T-helper 22 cell (primary cell): ENCODE results near the gene SHLD1.
"Not testable (repeated sequence)": the region's sequence is repeated elsewhere in the genome, so short reads cannot be mapped to it uniquely, and the experiment has no call there.

Source experiments
- DNase-seq: peaks from one replicate; pipeline ENCODE4 v3.0.0-alpha.2; 2020; ENCODE audit warnings: low read depth

SHLD1 gene

DNA sequence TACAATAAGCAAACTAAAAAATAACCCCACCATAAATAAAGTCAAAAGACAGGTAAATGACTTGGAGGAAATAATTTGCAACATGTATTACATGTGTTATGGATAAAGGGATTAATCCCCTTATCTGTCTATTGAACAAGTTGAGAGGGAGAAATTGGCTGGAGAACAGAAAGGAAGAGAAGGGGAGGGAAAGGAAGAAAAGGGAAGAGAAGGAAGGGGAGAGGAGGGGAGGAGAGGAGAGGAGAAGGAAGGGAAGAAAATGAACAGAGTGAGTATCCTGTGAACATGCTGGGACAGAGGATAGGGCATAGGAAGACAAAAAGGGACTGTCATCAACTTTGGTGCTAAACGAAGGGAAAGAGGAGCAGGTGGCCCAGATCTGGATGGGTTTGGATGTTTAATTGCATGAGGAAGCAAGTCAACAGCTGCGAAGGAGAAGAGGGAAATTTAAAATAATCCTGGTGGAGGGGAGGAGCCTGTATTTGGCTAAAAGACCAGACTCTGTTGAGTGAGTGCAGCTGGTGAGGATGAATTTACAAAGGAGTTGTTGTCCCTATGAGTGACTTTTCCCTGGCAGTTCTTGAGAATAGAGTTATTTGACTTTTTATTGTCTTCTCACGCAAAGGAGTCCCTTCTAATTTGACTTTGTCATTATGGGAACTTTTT is 14.2 kb upstream of the SHLD1 start:
- no peak for DNase-seq

DNA sequence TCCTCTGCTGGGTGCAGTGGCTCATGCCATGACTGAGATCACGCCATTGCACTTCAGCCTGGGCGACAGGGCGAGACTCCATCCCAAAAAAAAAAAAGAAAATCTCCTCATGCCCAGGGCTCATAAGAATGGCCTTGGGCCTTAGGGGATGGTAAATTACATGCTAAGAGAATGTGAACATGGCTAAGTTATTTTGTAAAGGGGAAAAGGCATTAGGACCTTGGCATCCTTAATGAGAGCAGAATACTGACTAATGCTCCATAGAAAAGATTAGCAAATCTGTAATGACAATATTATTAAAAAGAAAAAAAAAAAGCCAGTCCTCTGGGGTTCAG is 12.6 kb upstream of the SHLD1 start:
- no peak for DNase-seq

DNA sequence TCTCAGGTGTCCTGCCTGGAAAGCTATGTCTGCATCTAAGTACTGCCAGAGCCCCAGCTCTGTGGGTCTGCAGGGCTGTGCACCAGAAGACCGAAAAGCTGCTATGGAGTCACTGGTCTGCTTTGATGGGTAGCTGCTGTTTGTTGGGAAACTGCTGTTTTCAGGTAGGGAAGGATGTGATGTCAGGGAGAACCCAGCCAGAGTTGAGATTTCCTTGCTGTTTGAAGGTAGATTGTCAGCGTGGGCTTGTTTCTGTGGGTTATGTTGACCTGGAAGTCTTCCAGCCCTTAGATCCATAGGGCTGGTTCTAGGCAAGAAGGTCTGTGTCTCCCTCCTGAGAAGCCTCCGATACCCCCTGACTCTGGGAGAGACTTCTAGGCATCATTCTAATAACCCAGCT is 12.2 kb upstream of the SHLD1 start:
- no peak for DNase-seq

DNA sequence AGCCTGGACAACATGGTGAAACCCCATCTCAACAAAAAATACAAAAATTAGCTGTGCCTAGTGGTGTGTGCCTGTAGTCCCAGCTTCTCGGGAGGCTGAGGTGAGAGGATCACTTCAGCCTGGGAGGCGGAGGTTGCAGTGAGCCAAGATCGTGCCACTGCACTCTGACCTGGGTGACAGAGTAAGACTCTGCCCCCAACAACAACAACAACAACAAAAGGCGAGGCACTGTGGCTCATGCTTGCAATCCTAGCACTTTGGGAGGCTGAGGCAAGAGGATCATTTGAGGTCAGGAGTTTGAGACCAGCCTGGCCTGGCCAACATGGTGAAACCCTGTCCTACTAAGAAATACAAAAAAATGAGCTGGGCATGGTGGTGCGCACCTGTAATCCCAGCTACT is 9.6 kb upstream of the SHLD1 start:
- DNase-seq = not testable (repeated sequence)

DNA sequence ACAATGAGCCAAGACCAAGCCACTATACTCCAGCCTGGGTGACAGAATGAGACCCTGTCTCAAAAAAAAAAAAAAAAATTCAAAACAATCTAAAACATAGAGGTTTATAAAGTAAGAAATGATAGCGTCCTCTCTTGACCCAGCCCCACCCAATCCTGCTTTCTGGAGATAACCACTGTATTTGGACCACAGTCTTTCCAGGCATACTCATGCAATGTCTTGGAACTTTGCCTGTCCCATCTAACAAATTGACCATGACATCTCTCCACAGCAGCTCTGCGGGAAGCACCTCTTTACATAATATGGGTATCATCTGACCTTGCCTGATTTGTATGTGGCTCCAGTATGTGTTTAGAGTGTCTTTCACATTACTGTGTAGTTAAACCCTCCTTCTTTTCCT is 9.1 kb upstream of the SHLD1 start:
- no peak for DNase-seq

DNA sequence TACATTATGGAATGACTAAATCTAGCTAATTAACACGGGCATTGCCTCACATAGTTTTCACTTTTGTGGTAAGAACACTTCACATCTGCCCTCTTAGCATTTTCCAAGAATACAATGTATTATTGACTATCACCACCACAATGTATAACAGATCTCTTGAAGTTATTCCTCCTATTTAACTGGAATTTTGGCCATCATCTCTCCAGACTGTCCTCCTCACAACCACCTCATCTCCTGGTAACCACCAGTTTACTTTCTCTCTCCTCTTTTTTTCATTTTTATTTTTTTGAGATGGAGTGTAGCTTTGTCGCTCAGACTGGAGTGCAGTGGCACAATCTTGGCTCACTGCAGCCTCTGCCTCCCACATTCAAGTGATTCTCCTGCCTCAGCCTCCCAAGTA is 8.2 kb upstream of the SHLD1 start:
- no peak for DNase-seq

DNA sequence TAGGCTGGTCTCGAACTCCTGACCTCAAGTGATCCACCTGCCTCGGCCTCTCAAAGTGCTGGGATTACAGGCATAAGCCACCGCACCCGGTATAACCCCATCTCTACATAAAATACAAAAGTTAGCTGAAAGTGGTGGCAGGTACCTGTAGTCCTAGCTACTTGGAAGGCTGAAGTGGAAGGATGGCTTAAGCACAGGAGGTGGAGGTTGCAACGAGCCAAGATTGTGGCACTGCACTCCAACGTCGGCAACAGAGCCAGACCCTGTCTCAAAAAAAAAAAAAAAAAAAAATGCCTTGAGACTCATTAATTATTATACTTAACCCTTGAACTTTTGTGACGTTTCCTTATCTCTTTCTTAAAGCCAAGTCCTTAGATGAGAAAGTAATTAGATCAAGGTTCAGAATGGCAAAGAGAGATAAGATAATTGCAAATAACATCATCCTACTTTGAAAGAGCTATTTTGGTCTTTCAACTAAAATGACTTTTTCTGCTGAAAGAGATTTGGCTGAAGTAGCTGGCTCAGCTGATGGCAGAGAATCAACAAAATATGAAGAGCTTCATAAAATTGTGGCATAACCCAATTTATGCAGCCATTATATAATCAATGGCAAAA is 4.7 kb upstream of the SHLD1 start:
- DNase-seq = no peak

DNA sequence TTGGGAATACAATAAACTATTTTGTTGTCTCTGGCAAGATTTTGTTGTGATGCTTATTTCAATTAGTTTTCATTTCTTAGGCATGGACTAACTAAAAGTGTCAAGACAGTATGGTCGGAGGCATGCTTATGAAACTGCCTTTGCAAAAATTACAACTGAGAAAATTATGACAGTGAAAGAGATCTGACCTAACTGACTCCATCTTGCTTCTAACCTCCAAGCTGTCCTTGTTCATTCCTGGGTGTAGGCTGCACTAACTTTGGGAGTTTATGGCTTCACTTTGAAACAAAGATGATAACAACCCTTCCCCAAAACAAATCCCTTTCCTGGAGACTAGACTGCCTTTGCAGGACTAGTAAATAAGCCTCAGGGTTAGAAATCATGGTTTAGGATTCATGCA is 4.1 kb upstream of the SHLD1 start:
- DNase-seq = no peak

DNA sequence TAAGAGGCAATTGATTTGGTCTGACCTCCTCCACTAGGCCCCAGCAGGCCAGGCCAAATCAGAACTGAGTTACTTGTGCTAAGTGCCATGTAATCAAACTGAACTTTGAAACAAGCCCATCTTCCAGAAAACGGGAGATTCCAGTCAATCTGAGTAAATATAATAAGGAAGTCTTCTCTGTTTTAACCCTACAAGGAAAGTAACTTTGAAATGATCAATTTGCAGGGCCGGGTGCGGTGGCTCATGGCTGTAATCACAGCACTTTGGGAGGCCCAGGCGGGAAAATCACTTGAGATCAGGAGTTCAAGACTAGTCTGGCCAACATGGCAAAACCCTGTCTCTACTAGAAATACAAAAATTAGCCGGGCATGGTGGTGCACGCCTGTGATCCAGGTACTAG is 2.0 kb upstream of the SHLD1 start:
- no peak for DNase-seq

DNA sequence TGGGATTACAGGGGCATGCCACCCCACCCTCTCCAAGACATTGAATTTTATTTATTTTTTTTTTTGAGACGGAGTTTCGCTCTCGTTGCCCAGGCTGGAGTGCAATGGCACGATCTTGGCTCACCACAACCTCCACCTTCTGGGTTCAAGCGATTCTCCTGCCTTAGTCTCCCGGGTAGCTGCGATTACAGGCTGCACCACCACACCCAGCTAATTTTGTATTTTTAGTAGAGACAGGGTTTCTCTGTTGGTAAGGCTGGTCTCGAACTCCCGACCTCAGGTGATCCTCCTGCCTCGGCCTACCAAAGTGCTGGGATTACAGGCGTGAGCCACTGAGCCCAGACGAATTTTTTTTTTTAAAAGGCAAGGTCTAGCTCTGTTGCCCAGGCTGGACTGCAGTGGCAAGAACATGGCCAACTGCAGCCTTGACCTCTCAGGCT is 669 bp upstream of the SHLD1 start:
- not testable (repeated sequence) for DNase-seq

DNA sequence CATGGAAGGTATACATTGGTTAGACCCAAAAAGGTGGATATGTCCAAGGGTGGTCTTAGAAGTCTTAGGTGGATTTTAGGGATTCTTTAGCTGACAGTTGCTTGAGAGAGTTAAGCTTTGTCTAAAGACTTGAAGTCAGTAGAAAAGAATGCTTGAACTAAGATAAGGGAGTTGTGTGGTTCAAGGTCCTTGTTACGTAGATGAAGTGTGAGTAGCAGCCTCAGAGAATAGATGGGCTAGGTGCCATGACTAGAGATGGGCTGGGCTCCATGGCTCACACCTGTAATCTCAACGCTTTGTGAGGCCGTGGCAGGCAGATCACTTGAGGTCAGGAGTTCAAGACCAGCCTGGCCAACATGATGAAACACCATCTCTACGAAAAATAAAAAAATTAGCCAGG is 1.7 kb downstream of the SHLD1 start:
- no peak for DNase-seq

DNA sequence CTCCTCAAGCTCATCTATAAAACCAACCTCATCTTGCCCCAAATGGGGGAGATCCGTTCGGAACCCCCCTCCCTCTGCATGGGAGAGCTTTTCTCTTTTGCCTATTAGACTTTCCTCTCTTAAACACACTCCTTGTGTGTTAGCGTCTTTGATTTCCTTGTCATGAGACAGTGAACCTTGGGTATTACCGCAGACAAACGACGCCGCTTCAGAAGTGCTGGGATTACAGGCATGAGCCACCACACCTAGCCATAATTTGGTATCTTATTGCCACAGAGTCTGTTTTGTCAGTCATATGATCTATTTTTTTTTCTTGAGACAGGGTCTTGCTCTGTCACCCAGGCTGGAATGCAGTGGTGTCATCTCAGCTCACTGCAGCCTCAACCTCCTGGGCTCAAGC is 3.6 kb downstream of the SHLD1 start:
- no peak for DNase-seq

DNA sequence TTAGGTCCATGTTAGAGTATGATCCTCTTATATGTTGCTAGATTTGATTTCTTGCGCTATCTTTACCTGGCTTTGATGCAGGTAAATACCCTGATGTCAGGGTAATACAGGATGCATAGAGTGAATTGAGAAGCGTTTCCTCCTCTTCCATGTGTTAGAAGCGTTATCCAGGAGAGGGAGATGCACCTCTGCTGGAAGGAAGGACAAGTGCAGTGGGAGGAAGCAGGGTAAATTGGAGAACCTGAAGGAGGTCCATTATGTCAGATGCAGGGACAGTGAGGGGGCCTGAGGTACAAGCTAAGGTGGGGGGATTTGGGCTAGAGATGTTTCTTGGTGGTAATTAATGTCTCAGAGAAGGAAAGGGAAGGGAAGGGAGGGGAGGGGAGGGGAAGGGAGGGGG is 7.7 kb downstream of the SHLD1 start:
- DNase-seq = no peak

DNA sequence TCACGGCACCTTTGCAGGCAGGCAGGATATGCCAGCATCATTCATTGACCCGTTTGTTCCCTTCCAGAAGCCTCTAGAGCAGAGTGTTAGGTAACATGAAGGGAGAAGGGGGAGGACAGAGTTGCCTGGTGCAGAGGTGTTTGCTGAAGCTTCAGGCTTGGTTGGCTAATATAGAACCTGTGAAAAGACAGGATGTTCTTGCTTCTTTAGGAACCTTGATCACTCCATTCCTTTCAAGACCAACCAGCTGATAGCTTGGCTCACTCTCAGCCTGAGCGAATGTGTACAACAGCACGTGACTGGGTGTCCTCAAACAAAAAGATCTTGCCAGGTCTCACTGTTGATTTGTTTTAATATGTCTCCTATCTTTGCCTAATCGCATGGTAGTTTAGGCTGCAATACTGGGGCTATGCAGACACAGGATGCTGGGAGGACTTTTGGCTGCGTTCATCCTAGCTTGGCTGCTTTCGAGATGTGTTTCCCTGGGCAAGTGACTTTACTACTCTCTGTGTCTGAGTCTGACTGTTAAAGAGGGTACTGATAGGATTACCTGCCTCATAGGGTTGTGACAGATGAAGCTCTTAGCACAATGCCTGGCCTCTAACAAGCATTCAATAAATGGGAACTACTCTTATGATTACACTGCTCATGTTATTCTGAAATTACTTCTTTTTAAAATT is 16.0 kb downstream of the SHLD1 start:
- no peak for DNase-seq

DNA sequence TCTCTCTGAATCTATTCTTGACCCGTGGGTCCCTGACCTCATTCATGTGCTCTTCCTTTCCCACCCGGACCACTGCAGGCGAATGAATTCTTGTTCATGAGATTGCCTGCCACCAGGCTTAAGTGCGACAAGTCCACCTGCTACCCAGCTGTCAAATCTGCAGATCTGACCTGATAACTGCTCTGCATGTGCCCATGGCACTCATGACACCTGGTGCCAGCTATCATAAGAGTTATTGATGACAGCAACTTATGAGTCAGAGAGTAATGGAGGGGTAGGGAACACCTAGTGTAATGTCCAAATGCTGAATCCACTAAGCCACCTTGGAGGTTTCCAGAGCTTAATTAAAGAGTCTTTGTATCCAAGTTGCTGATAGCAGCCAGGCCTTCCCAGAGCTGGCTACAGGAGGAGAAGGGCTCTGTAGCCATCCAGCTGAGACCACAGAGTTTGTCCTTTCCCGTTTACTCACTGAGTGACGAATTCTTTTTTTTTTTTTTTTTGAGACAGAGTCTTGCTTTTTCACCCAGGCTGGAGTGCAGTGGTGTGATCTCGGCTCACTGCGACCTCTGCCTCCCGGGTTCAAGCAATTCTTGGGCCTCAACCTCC is 17.4 kb downstream of the SHLD1 start:
- no peak for DNase-seq

DNA sequence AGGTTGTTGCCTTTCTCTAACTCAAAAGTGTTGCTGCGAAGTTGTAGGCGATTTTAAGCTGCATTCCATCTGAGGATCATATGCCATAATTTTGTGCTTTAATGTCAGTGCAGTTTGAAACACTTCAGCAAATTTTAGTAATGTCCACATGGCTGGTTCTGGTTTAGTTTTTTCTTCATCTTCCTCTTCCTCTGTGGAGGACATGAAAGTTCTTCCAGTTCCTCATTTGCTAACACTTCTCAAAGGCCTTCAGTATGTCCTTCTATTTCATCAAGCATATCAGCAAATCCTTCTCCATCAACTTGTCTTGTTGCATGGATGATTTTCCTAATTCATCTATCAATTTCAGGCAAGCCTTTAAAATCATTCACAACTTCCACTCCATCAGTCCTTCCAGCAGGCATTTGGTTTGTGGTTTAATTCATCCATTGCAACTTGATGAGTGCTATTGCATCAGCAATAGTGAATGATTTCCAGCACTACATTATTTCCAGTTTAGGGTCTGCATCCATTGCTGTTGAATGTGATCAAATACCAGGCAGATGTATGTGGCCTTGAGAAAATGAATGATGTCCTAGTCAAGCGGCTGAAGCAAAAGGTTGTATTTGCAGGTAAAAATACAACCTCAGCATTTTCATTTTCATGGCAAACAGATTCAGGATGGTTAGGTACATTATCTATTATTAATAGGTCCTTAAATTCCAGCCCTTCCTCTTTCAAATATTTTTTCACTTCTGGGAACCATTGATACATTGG is 20.2 kb downstream of the SHLD1 start:
- no peak for DNase-seq

DNA sequence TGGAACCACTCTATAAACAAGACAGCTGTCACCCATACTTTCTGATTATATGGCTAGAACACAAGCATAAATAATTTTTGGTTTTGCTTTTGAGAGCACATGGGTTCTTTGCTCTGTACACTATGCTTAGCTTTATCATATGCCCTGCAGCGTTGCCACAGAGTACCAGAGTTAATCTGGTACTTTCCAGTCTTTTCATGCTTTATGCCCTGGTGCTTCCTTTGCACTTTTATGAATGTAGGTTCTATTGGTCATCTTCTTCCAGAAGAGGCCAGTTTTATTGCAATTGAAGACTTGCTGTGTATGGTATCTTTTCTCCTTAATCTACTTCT is 20.8 kb downstream of the SHLD1 start:
- no peak for DNase-seq

DNA sequence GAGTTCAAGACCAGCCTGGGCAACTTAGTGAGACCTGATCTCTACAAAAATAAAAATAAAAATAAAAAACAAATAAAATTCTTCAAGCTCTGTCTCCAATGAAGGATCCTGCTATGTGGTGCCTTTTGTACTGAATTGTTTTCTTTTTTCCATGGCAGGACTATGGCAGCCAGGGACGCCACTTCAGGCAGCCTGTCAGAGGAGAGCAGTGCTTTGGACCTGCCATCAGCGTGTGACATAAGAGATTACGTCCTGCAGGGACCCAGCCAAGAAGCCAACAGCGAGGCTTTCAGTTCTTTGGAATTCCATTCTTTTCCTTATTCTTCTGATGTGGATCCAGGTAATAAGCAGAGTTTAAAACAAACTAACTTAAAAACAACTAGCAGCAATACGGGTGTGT is 22.5 kb downstream of the SHLD1 start:
- no peak for DNase-seq

DNA sequence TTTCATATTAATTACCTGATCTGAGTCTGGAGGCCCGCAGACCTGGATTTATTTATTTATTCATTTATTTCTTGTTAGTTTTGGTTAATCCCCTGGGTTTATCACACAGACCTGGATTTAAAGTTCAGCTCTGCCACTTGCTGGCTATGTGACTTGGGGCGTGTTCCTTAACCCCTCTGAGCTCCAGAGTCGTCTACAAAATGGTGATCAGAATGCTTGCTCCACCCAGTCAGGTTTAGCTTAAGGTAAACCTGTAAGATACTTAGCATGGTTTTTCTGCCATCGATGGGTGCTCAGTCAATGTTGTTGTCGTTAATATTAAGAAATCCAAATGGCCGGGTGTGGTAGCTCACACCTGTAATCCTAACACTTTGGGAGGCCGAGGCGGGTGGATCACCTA is 23.4 kb downstream of the SHLD1 start:
- no peak for DNase-seq

DNA sequence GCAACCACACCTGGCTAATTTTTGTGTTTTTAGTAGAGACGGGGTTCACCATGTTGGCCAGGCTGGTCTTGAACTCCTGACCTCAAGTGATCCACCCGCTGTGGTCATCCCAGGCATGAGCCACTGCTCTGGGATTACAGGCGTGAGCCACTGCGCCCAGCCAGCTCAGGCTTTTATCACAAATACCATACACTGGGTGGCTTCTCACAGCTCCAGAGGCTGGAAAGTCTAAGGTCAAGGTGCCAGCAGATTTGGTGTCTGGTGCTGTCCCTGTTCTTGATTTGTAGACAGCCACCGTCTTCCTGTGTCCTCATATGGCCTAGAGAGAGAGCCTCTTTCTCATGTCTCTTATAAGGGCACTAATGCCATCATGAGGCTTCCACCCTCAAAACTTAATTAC is 25.9 kb downstream of the SHLD1 start:
- DNase-seq = no peak

DNA sequence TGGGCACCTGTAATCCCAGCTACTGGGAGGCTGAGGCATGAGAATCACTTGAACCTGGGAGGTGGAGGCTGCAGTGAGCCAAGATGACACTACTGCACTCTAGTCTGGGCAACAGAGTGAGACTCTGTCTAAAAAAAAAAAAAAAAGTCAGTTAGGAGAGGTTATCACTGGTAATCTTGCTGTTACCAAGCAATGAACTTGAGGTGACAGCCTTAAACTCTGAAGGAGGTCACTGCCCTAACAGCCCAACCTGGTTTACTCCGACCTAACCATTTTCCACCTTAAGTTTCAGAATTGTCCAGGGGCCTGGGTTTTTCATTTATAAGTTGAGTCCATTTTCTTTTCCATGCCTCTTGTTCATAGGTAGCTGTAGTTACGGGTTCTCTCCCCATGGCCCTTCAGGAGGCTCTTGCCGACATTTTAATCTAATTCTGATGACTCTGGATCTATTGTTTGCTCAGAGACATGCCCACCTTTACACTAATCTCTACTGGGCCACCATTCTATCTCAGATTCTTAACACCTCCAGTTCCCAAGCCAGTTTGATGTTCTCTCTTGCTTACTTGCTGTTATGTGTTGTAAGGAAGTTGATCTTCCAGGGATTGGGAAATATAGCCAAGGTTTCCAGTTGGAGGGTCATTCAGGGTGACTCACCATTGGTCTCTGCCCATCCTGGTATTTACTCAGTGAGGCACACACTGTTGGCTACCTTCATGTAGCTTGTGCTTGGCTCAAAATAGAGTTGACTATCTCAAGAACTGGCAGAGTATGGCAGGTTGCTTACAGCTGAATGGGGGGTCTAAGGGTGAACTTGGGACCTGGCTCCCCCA is 29.1 kb downstream of the SHLD1 start:
- no peak for DNase-seq

DNA sequence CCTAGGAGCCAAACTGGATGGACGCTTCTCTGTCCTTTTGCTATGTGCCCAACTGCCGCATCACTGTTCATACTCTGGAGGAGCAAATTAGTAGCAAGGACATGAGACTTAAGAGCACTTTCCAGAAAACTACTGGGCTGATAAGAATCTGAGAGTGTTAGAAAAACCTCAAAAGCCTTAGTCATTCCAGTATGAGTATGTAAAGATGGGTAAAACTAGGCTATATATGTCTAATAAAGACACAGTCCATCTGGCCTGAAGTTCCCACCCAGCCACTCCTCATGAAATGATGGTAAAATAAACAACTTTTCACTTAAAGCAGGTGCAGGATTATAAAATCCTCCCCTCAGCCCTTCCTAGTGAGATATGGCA is 30.6 kb downstream of the SHLD1 start:
- no peak for DNase-seq
